ENCODE measurements around the gene MGA.

MGA gene

GRCh38 chr15:41789662-41790061 lies 129.5 kb downstream of the MGA start:
- DNase-seq: no peak

GRCh38 chr15:41790169-41790568 lies 130.0 kb downstream of the MGA start:
- no peak for DNase-seq

- DNase-seq: no peak
Observed at GRCh38 chr15:41790756-41791546, 130.7 kb downstream of the MGA start.

GRCh38 chr15:41791547-41791937 lies 131.3 kb downstream of the MGA start:
- no peak for DNase-seq

GRCh38 chr15:41792000-41792637 lies 131.9 kb downstream of the MGA start:
- DNase-seq: no peak

GRCh38 chr15:41794081-41794480 lies 133.9 kb downstream of the MGA start:
- DNase-seq: no peak

- no peak for DNase-seq
Observed at GRCh38 chr15:41795996-41796856, 136.0 kb downstream of the MGA start.

GRCh38 chr15:41797201-41797944 lies 137.2 kb downstream of the MGA start:
- no peak for DNase-seq

- DNase-seq: no peak
Observed at GRCh38 chr15:41798607-41799487, 138.6 kb downstream of the MGA start.

GRCh38 chr15:41799488-41799805 lies 139.2 kb downstream of the MGA start:
- DNase-seq: no peak

- DNase-seq: no peak
Observed at GRCh38 chr15:41801185-41801584, 141.0 kb downstream of the MGA start.

- no peak for DNase-seq
Observed at GRCh38 chr15:41801850-41802455, 141.7 kb downstream of the MGA start.

GRCh38 chr15:41804361-41804760 lies 144.2 kb downstream of the MGA start:
- no peak for DNase-seq

GRCh38 chr15:41804916-41805666 lies 144.9 kb downstream of the MGA start:
- no peak for DNase-seq

GRCh38 chr15:41805711-41806110 lies 145.5 kb downstream of the MGA start:
- DNase-seq: no peak

- peak; percentile 5 for DNase-seq
Observed at GRCh38 chr15:41806291-41807181, 146.3 kb downstream of the MGA start.

GRCh38 chr15:41809121-41809520 lies 148.9 kb downstream of the MGA start:
- no peak for DNase-seq

- DNase-seq: no peak
Observed at GRCh38 chr15:41809526-41810220, 149.5 kb downstream of the MGA start.

Measured in NCI-H510A treated with DMSO at 0.1 percent for 48 hours (cell line).